Keratinocyte (primary cell): ENCODE data around the gene RPL29. TPM values are rescaled to one million over a fixed set of nuclear protein-coding genes. Genes with fewer than 3 reads are reported as not detected.

ENCODE experiments used
- DNase-seq: peaks from one replicate; pipeline ENCODE4 v3.0.0-alpha.2; 2011; ENCODE audit warnings: low read depth, missing footprints, low spot score
- FAIRE-seq: peaks from 2 replicates; lab custom pipeline; 2011; peaks lifted over from hg19 to GRCh38; lab: Jason Lieb, UNC
- H2AFZ ChIP-seq: 2 replicates; pipeline ENCODE4 v1.6.0; 2012; ENCODE audit warnings: low read length, control low read depth, inconsistent platforms; ENCODE audit not compliant: control insufficient read depth
- H3K27ac ChIP-seq: 2 replicates; pipeline ENCODE4 v1.5.1; 2011; ENCODE audit warnings: low read length; ENCODE audit not compliant: control insufficient read depth, insufficient read depth
- H3K27me3 ChIP-seq: 3 replicates; pipeline ENCODE4 v1.6.0; 2011; ENCODE audit warnings: low read length; ENCODE audit not compliant: control insufficient read depth, insufficient read depth; ENCODE audit errors: extremely low read depth
- H3K36me3 ChIP-seq, 2 experiments: 2 replicates in 1 of 2; 3 replicates in 1 of 2; pipeline ENCODE4 v1.5.1; 2011; ENCODE audit warnings: low read length in 2 of 2, mild to moderate bottlenecking in 1 of 2; ENCODE audit not compliant: control insufficient read depth in 2 of 2, insufficient read depth in 2 of 2; ENCODE audit errors: extremely low read depth in 1 of 2
- H3K4me1 ChIP-seq: 3 replicates; pipeline ENCODE4 v1.5.1; 2011; ENCODE audit warnings: low read length; ENCODE audit not compliant: control insufficient read depth, insufficient read depth; ENCODE audit errors: extremely low read depth
- H3K4me2 ChIP-seq: 3 replicates; pipeline ENCODE4 v1.6.0; 2011; ENCODE audit warnings: low read depth, low read length; ENCODE audit not compliant: control insufficient read depth, insufficient read depth; ENCODE audit errors: extremely low read depth
- H3K4me3 ChIP-seq, 3 experiments: fragments of 200-600 bp in 1 of 3; sonication (generic) in 1 of 3; 2 replicates in 2 of 3; 3 replicates in 1 of 3; pipeline ENCODE4 v1.5.1; 2011 to 2016; ENCODE audit warnings: low read length in 3 of 3, mild to moderate bottlenecking in 3 of 3, control low read depth in 2 of 3, inconsistent platforms in 1 of 3, low read depth in 1 of 3, mixed read lengths in 1 of 3, mixed run types in 1 of 3, moderate library complexity in 1 of 3; ENCODE audit not compliant: control insufficient read depth in 2 of 3, insufficient read depth in 2 of 3; ENCODE audit errors: extremely low read depth in 1 of 3
- H3K79me2 ChIP-seq: 2 replicates; pipeline ENCODE4 v1.6.0; 2012; ENCODE audit warnings: low read length; ENCODE audit not compliant: control insufficient read depth, insufficient read depth
- H3K9ac ChIP-seq: 3 replicates; pipeline ENCODE4 v1.6.0; 2011; ENCODE audit warnings: low read length; ENCODE audit not compliant: control insufficient read depth, insufficient read depth; ENCODE audit errors: extremely low read depth
- H3K9me1 ChIP-seq: 3 replicates; pipeline ENCODE4 v1.6.0; 2011; ENCODE audit warnings: low read length; ENCODE audit not compliant: control insufficient read depth, insufficient read depth; ENCODE audit errors: extremely low read depth
- H3K9me3 ChIP-seq: 2 replicates; pipeline ENCODE4 v1.5.1; 2012; ENCODE audit warnings: low read depth, low read length; ENCODE audit not compliant: control insufficient read depth
- H4K20me1 ChIP-seq: 3 replicates; pipeline ENCODE4 v1.6.0; 2011; ENCODE audit warnings: low read length; ENCODE audit not compliant: control insufficient read depth, insufficient read depth; ENCODE audit errors: extremely low read depth
- EZH2 ChIP-seq: IDR thresholded peaks from one replicate; pipeline ENCODE4 v1.6.1; 2012; ENCODE audit warnings: inconsistent platforms, mild to moderate bottlenecking, low read length, moderate library complexity
- dilution Hi-C: fragments of 300-500 bp; cut with MboI; formaldehyde crosslinking; loops from one replicate; pipeline ENCODE4 v1.7.0; 2020; ENCODE audit warnings: low sequenced_read_pairs; ENCODE audit not compliant: extremely low pct_ligation_motif_present
- polyA plus RNA-seq, 5 experiments: library from polyadenylated mRNA; depleted of rRNA in 3 of 5; stranded (reverse) in 3 of 5; stranded (forward) in 1 of 5; unstranded in 1 of 5; fragments of >200 nt; gene quantifications; 1 replicate in 1 of 5; 2 replicates in 3 of 5; 3 replicates in 1 of 5; pipeline versions ENCODE4 v1.2.1 to v1.2.3, GENCODE V29; 2011 to 2012; ENCODE audit warnings: missing spikeins in 2 of 5, low read depth in 1 of 5, low replicate concordance in 1 of 5
- TF ChIP-seq, protein P1 (sequence below), 3 experiments: IDR thresholded peaks in 1 of 3; conservative IDR thresholded peaks in 1 of 3; optimal IDR thresholded peaks in 1 of 3; 2 replicates in 2 of 3; 3 replicates in 1 of 3; pipeline versions ENCODE3 to v1.5.1; 2011; ENCODE audit warnings: low read length in 3 of 3, mild to moderate bottlenecking in 3 of 3, moderate library complexity in 2 of 3, control low read depth in 1 of 3, inconsistent platforms in 1 of 3; ENCODE audit not compliant: insufficient read depth in 2 of 3; ENCODE audit errors: extremely low read depth in 1 of 3

RPL29 gene
- polyA plus RNA-seq, 1 donor (not counting 4 experiments of a cell fraction or from before 2014, with no cell fraction given) = 1,648 TPM

DNA sequence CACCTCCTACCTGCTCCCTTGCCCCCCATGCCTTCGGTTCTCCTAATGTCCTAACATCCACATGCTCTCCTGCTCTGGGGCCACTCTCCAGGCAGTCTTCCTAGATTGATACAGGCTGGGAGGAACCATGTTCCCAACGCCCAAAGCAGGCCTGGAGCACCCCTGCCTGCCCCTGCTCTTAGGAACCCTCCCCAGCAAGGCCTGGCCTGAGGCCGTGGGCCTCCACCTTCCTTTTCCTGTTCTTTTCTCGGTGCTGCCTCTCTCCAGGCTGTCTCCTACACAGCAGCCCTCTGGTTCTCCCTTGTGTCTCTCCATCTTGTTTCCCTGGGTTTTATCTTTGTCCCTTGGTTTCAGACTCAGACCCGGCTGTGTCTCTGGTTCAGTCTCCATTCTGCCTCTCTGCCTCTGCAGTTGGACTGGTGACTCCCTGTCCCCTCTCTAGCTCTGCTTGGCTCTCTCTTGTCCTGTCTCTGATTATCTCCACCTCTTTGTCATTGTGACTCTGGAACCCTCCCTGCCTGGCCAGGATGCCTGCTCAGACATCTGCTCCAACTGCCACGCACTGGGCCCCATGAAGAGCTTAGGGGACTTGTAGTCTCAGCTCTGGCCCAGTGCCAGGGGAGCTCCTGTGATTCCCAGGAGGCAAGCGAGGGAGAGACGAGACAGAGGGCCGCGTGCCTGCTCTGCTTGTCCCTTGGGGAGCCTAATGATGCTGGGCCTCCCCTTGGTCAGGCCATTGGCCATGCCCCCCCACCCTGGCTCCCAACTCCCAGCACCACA lies 26.0 kb upstream of the RPL29 start:
- H3K27me3 ChIP-seq = no peaks in the 10 kb centered on the region
- no peaks in the 10 kb centered on the region for H3K79me2 ChIP-seq
- H4K20me1 ChIP-seq = no peaks in the 10 kb centered on the region
- H3K9me1 ChIP-seq = no peaks in the 10 kb centered on the region
- no peak overlapping the region for H3K27ac ChIP-seq
- no peak overlapping the region for H3K9ac ChIP-seq
- dilution Hi-C loops = no loop called here
- H3K4me2 ChIP-seq = no peak overlapping the region
- no peak for TF ChIP-seq EZH2
- TF ChIP-seq, protein P1, sequence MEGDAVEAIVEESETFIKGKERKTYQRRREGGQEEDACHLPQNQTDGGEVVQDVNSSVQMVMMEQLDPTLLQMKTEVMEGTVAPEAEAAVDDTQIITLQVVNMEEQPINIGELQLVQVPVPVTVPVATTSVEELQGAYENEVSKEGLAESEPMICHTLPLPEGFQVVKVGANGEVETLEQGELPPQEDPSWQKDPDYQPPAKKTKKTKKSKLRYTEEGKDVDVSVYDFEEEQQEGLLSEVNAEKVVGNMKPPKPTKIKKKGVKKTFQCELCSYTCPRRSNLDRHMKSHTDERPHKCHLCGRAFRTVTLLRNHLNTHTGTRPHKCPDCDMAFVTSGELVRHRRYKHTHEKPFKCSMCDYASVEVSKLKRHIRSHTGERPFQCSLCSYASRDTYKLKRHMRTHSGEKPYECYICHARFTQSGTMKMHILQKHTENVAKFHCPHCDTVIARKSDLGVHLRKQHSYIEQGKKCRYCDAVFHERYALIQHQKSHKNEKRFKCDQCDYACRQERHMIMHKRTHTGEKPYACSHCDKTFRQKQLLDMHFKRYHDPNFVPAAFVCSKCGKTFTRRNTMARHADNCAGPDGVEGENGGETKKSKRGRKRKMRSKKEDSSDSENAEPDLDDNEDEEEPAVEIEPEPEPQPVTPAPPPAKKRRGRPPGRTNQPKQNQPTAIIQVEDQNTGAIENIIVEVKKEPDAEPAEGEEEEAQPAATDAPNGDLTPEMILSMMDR (optimal IDR thresholded peaks at IDR 0.05 in 1 of 3, IDR thresholded peaks at IDR 0.05 in 1 of 3, conservative IDR thresholded peaks at IDR 0.05 in 1 of 3; ENCODE audit: extremely low read depth in 1 of 3, insufficient read depth in 2 of 3, low read length in 3 of 3) = no peak
- H3K36me3 ChIP-seq = no peaks in the 10 kb centered on the region
- no peaks in the 10 kb centered on the region for H3K9me3 ChIP-seq
- H3K4me1 ChIP-seq = no peaks in the 10 kb centered on the region
- no peak for DNase-seq
- peak overlapping the region; percentile 33 for H2AFZ ChIP-seq
- no peak for FAIRE-seq
- H3K4me3 ChIP-seq = no peak overlapping the region

DNA sequence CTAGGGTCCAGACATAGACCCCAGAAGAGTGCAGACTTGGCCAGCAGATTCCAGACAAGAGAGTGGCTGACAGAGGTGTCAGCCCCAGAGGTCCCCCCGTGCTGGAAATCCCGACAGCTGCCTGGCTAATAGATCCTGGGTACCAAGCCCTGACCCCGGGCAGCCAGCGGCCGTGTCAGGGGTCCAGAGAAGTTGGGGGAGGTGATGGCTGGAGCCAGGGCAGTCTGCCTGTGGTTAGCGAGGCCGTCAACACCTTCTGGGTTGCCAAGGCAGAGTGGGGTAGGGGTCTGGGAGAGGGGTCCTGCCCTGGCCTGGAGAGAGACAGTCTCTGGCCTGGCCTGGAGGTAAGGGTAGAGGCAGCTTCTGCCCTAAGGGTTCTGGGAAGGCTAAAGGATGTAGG lies 25.1 kb upstream of the RPL29 start:
- no peaks in the 10 kb centered on the region for H3K27me3 ChIP-seq
- H4K20me1 ChIP-seq = no peaks in the 10 kb centered on the region
- dilution Hi-C loops = no loop called here
- no peaks in the 10 kb centered on the region for H3K4me1 ChIP-seq
- H3K9me3 ChIP-seq = no peaks in the 10 kb centered on the region
- H3K9ac ChIP-seq = no peak overlapping the region
- H3K9me1 ChIP-seq = no peaks in the 10 kb centered on the region
- H3K4me2 ChIP-seq = no peak overlapping the region
- FAIRE-seq = no peak
- no peak overlapping the region for H2AFZ ChIP-seq
- no peak overlapping the region for H3K4me3 ChIP-seq
- TF ChIP-seq, protein P1 (optimal IDR thresholded peaks at IDR 0.05 in 1 of 3, IDR thresholded peaks at IDR 0.05 in 1 of 3, conservative IDR thresholded peaks at IDR 0.05 in 1 of 3; ENCODE audit: extremely low read depth in 1 of 3, insufficient read depth in 2 of 3, low read length in 3 of 3) = no peak
- no peak for TF ChIP-seq EZH2
- DNase-seq = no peak
- H3K36me3 ChIP-seq = no peaks in the 10 kb centered on the region
- H3K79me2 ChIP-seq = no peaks in the 10 kb centered on the region
- H3K27ac ChIP-seq = no peak overlapping the region
